GM18519 (cell line): Measurements from ENCODE around the gene PPP1R26.
"Not testable (repeated sequence)": the region's sequence is repeated elsewhere in the genome, so short reads cannot be mapped to it uniquely, and the experiment has no call there.

Experiments
- ATAC-seq: cut with Tn5 transposase; IDR thresholded peaks from one replicate; pipeline ENCODE4 v1.9.1; 2021; ENCODE audit warnings: mild to moderate bottlenecking, moderate library complexity; ENCODE audit not compliant: unreplicated experiment, low FRiP score

The PPP1R26 gene

GRCh38 chr9:135520916-135521607 lies 41.5 kb downstream of the PPP1R26 start, which contains the start of gene LCN1:
Gene LCN1 (plus strand): TSS chr9:135521440. CDS start chr9:135521498, 58 bp downstream.
- ATAC-seq = no peak

GRCh38 chr9:135521608-135522095 lies 42.1 kb downstream of the PPP1R26 start:
- no peak for ATAC-seq

- ATAC-seq = no peak
Observed at GRCh38 chr9:135522137-135522877, 42.7 kb downstream of the PPP1R26 start.

- ATAC-seq = no peak
Observed at GRCh38 chr9:135522931-135523330, 43.3 kb downstream of the PPP1R26 start.

- ATAC-seq = no peak
Observed at GRCh38 chr9:135523521-135524129, 44.0 kb downstream of the PPP1R26 start.

- no peak for ATAC-seq
Observed at GRCh38 chr9:135524130-135524861, 44.7 kb downstream of the PPP1R26 start.

- ATAC-seq = no peak
Observed at GRCh38 chr9:135525241-135526088, 45.9 kb downstream of the PPP1R26 start.

- ATAC-seq = no peak
Observed at GRCh38 chr9:135526089-135526729, 46.6 kb downstream of the PPP1R26 start.

GRCh38 chr9:135526730-135527571 lies 47.4 kb downstream of the PPP1R26 start:
- ATAC-seq = no peak

- ATAC-seq = not testable (repeated sequence)
Observed at GRCh38 chr9:135528842-135529435, 49.4 kb downstream of the PPP1R26 start.

- ATAC-seq = no peak
Observed at GRCh38 chr9:135530146-135530545, 50.6 kb downstream of the PPP1R26 start.

- ATAC-seq = no peak
Observed at GRCh38 chr9:135531096-135531495, 51.5 kb downstream of the PPP1R26 start.

- no peak for ATAC-seq
Observed at GRCh38 chr9:135533113-135533512, 53.5 kb downstream of the PPP1R26 start.

- no peak for ATAC-seq
Observed at GRCh38 chr9:135533674-135534073, 54.1 kb downstream of the PPP1R26 start.

- not testable (repeated sequence) for ATAC-seq
Observed at GRCh38 chr9:135534192-135534711, 54.7 kb downstream of the PPP1R26 start.

GRCh38 chr9:135534826-135535225 lies 55.2 kb downstream of the PPP1R26 start:
- ATAC-seq = not testable (repeated sequence)

- ATAC-seq = not testable (repeated sequence)
Observed at GRCh38 chr9:135535631-135536030, 56.0 kb downstream of the PPP1R26 start.

GRCh38 chr9:135536216-135536615 lies 56.6 kb downstream of the PPP1R26 start:
- ATAC-seq = no peak
